Activated CD4-positive, alpha-beta T cell treated with anti-CD3 and anti-CD28 coated beads, Interleukin-2, amount 50 U/mL, for 24 hours (primary cell): ENCODE data around the gene SSBP4.
"Not testable (repeated sequence)": the region's sequence is repeated elsewhere in the genome, so short reads cannot be mapped to it uniquely, and the experiment has no call there.

ENCODE experiments used
- DNase-seq, 2 donors: peaks; one replicate each; pipeline ENCODE4 v3.0.0-alpha.2; 2020; ENCODE audit warnings: low read depth in 1 of 2, low spot score in 1 of 2

Gene SSBP4

DNA sequence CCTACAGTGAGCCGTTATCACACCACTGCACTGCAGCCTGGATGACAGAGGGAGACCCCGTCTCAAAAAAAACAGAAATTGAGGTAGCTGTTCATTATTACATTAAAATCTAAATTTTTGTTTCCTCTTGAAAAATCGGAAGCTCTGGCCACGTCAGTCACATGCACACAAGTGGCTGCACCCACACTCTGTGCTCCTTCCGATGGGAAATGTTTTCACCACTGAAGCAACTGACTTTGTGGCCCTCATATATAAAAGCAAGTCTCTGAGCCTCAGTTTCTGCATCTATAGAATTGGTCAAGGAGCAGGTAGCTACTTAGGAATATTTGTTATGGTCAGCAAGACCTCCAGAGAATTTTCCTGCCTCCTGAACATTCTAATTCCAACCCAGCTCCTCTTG lies 26.3 kb upstream of the SSBP4 start:
- no peak for DNase-seq

- no peak for DNase-seq
These were observed 25.4 kb upstream of the SSBP4 start for GRCh38 chr19:18393836-18394235.

- DNase-seq, result no peak
These were observed 22.5 kb upstream of the SSBP4 start for GRCh38 chr19:18396471-18397241.

DNA sequence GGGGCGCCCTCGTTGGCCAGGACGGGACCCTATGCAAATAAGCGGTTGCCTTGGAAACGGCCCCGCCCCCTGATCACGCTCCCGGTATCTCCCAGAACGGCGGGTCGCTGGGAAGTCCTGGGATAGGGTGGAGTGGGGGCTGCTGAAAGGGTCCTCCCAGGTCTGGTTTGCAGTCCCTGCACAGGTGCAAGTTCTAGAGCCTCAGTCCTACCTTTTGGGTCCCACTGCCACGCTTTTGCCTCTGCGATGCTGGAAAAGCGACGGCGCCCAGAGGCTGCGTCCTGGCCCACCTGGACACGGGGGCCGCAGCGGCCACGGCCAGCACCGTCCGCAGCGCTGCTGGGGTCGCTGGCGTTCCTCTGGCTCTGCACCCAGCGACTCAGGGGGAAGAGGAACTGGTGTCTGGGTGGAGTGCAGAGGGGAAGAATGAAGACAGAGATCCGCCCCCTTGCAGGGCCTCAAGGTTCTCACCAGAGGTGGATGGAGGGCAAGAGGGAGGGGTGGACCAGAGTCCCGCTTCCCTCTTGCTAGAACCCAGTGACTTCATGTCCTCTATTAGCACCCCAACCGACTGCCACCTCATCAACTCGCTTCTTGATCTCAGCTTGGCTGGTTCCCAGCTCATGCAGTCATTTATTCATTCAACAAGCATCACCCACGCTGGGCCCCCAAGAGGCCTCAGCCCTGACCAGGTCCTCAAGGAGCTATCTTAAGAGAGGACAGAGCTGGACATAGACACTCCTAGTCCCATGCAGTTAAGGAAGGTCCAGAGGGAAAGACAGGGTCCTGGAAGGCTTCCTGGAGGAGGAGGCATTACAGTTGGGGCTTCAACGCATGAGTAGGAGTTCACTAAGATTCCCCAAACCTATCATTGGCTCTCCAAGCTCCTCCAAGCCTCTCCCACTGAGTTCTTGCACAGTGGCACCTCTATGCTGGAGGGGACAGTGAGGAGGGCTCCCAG lies 21.7 kb upstream of the SSBP4 start, which contains the start of gene LRRC25:
TSS of gene LRRC25 (minus strand) at position 381 of the 961 bp plus-strand sequence. CDS start 659 bp downstream, outside the sequence.
- no peak for DNase-seq

DNA sequence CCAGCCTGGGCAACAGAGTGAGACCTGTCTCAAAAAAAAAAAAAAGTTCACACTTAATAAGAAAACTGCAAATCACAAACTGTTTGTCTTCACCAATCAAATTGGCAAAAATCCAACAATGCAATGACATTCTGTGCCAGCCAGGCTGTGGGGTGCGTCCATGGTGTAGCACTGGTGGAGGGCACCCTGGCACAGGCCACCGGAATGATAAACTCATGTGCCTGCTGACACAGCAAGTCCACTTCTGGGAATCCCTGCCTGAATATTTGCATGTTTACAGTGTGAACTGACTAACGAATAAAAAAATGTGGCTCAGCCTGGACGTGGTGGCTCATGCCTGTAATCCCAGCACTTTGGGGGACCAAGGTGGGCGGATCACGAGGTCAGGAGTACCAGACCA lies 20.2 kb upstream of the SSBP4 start:
- DNase-seq, result no peak

GRCh38 chr19:18401580-18402112 lies 17.6 kb upstream of the SSBP4 start:
- DNase-seq, result no peak

DNA sequence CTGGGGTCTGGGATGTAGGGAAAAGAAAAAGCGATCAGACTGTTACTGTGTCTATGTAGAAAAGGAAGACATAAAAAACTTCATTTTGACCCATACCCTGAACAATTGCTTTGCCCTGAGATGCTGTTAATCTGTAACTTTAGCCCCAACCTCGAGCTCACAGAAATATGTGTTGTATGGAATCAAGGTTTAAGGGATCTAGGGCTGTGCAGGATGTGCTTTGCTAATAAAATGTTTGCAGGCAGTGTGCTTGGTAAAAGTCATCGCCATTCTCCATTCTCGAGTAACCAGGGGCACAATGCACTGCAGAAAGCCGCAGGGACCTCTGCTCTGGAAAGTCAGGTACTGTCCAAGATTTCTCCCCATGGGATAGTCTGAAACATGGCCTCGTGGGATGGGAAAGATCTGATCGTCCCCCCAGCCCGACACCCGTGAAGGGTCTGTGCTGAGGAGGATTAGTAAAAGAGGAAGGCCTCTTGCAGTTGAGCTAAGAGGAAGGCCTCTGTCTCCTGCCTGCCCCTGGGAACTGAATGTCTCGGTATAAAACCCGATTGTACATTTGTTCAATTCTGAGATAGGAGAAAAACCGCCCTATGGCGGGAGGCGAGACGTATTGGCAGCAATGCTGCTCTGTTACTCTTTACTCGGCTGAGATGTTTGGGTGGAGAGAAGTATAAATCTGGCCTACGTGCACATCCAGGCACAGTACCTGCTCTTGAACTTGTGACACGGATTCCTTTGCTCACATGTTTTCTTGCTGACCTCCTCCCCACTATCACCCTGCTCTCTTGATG lies 16.5 kb upstream of the SSBP4 start:
- not testable (repeated sequence) for DNase-seq

DNA sequence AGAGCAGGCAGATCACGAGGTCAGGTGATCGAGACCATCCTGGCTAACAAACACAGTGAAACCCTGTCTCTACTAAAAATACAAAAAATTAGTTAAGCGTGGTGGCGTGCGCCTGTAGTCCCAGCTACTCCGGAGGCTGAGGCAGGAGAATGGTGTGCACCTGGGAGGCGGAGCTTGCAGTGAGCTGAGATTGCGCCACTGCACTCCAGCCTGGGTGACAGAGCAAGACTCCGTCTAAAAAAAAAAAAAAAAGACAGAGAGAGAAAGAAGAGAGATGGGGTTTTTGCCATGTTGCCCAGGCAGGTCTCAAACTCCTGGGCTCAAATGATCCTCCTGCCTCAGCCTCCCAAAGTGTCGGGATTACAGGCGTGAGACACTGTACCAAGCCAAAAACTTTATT lies 13.4 kb upstream of the SSBP4 start:
- not testable (repeated sequence) for DNase-seq

GRCh38 chr19:18406749-18407148 lies 12.4 kb upstream of the SSBP4 start:
- DNase-seq, result no peak

DNA sequence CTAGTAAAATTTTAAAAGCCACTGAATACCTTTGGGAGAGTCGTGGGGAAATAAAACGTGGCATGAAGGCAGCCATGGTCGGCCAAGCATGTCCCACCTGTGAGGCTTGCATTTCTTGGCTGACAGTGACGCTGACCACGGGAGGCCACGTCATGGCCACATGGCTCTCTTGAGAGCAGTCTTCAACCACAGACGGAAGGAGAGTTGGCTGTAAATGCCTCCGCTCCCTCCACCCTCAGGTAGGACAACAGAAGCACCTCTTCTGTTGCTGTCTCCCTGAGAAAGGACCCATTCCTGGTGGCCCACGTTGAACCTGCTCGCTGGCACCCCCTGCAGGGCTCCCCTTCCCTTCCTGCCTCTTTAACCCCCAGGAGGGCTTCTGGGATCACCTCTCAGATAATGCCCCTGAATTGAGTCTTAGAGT lies 11.1 kb upstream of the SSBP4 start:
- no peak for DNase-seq

DNA sequence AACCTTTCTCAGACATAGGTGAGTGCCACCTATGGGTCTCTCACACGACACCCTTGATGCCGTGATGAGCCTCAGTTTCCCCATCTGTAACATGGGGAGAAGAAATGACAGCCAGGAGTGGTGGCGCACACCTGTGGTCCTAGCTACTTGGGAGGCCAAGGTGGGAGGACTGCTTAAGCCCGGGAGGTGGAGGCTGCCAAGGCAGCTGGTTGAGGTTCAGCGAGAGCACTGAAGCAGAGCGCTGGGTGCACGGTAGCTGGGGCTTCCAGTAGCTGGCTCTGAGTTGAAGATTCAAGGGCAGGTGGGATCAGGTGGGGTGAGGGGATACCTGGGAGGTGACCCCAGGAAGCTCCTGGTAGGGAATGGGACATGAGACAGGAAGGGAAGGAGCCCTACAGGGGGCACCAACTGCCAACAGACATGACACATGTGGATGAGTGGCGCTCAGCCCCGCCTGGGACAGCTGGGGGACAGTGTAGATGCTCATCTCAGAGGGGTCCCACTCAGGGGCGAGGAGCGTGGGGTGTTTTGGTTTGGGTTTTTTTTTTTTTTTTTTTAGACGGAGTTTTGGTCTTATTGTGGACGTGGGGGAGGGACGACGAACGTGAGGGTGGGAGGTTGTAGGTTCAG lies 6.5 kb upstream of the SSBP4 start:
- no peak for DNase-seq

DNA sequence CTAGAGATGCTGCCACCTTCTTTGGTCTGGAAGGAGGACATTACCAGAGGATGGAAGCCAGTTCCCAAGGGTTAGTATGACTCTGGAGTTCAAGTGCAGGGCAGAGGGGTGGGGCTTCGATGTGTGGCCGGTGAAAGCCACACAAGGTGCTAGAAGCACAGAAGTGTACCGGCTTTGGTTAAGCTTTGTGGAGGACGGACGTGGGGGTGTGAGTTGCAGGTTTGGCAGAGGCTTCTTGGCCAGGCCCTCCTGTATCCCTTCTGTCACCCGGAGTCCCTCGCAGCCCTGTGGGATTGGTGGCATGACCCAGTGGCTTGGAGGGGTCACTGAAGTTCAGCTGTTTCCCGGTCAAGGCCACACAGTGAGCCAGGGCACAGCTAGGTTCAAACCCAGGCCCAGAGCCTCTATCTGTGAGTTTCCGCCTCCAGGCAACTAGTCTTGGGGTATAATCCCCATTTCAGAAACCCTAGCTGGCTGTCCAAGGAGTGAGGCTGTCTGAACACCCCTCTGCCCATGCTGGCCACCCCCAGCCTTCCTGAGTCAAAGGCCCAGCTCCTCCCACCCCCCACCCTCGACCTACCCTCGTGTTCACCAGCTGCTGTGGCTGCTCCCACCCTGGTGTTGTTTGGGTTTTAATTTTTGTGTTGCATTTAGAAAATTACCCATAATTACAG lies 4.6 kb upstream of the SSBP4 start:
- DNase-seq, result no peak

GRCh38 chr19:18415178-18415867 lies 3.9 kb upstream of the SSBP4 start:
- no peak for DNase-seq

DNA sequence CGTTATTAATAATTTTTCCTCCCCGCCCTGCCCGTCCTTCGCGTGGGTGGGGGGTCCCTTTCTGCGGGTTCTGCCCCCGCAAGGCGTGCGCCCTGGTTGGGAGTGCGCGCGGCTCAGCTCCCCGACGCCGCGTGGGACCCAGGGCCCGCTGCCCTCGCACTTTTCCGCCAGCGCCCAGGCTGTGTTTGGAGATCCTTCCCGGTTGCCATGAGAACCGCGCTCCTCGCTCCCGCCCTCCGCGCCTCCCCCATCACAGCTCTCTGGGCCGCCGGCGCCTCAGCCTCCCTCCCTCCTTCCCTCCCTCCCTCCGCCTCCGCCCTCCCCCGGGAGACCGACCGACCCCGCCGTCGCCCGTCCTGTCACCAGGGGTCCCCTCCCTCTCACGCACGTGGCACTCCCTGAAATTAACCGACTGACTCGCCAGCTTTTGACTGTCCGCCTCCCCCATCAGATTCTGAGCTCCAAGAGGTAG lies 2.4 kb upstream of the SSBP4 start:
- DNase-seq, result no peak

DNA sequence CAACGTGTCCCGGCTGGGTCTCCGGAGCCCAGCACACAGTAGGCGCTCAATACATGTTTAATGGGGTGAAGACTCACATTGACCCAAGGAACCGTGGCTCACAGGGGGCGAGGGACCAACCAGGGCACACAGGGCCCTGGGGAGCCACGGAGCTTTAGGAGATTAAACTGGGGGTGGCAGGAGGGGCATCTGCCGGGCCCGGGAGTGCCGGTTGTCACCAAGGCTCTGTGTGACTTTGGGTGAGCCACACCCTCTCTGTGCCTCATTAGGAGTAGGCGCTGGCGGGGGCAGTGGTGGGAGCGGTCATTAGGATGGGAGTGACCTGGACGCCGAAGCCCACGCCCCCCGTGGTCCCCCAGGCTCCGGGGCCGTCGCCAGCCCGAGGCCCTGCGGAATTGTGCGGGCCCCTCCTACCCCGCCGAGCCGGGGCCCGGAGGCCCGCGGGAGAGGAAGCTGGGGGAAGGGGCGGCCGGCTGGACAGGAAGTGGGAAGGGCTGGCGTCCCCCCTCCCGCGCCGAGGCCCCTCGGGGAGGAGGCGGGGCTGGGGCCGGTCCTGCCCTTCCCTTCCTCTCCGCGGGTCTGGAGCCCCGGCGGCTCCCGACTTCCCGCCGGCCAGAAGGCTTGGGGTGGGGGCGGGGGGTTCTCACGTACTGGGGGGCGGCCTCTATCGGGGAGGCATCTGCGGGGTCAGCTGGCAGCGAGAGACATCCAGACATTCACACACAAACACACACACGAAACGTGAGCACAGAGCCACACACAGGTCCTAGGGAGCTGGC lies 1.8 kb upstream of the SSBP4 start:
- DNase-seq, result no peak

DNA sequence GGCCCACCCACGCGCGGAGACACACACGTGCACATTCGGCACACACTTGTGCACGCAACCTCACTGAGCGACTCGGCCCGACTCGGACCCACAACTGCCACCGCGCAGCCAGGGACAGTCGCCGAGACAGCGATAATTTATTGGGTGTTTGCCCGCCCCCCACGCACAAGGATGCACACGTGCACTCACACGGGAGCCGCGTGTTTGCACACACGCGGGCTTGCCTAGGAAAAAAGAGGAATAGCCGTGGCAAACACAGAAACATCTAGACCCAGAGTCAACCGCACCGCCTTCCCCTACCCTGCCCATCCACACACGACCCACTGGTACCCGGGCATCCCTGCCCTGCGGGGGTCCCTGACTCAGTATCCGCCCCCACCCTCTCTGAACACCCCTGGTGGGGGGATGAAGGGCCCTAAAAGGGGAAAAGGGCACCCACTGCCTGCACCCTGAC lies 1.1 kb upstream of the SSBP4 start:
- DNase-seq, result no peak

- no peak for DNase-seq
These were observed 559 bp upstream of the SSBP4 start for GRCh38 chr19:18418483-18419194.
